CD4-positive, alpha-beta T cell treated with Interleukin-6 at 100 ng/mL for 8 hours (primary cell): ENCODE data around the gene DYDC2.
"Not testable (repeated sequence)": the region's sequence is repeated elsewhere in the genome, so short reads cannot be mapped to it uniquely, and the experiment has no call there.

Experiments
- DNase-seq: peaks from one replicate; pipeline ENCODE4 v3.0.0-alpha.2; 2020; ENCODE audit warnings: mixed read lengths, low spot score

DYDC2 gene, protein sequence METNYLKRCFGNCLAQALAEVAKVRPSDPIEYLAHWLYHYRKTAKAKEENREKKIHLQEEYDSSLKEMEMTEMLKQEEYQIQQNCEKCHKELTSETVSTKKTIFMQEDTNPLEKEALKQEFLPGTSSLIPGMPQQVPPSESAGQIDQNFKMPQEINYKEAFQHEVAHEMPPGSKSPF

DNA sequence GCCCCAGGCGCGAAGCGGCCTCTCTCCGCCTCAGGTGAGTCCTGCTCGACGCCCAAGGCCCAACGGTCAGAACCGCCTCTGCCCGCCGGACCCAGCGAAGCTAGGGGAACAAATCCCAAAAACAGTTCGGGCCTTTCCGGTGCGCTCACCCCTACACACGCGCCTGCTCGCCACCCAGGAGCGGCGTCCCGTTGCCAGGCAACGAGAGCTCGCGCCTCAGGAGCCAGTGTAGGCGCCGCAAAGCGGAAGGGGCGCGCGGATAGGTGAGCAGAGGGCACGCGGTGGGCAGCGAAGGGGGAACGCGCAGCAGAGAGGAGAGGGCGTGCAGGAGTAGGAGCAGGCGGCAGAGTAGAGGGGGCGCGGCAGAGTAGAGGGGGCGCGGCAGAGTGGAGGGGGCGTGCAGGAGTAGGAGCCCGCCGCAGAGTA, at the start of gene DYDC2, which contains the start of gene DYDC1:
Gene DYDC2 (plus strand): TSS at position 219 of the 426 bp plus-strand sequence. CDS start 5,663 bp downstream, outside the sequence.
Gene DYDC1 (minus strand): TSS at position 193 of the 426 bp plus-strand sequence. CDS start 4,154 bp downstream, outside the sequence.
- DNase-seq, result peak; percentile 48

DNA sequence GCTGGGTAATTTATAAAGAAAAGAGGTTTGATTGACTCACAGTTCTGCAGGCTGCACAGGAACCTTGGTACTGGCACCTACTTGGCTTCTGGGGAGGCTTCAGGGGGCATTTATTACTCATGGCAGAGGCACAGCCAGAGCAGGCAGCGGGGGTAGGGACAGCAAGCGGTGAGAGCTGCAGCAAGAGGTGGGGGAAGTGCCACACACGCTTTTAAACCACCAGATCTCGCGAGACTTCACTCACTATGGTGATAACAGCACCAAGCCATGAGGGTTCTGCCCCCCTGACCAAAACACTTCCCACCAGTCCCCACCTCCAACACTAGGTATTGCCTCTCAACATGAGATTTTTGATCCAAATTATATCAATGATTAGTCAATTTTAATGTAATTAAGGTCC, 43.1 kb upstream of the DYDC2 start:
- DNase-seq, result no peak

DNA sequence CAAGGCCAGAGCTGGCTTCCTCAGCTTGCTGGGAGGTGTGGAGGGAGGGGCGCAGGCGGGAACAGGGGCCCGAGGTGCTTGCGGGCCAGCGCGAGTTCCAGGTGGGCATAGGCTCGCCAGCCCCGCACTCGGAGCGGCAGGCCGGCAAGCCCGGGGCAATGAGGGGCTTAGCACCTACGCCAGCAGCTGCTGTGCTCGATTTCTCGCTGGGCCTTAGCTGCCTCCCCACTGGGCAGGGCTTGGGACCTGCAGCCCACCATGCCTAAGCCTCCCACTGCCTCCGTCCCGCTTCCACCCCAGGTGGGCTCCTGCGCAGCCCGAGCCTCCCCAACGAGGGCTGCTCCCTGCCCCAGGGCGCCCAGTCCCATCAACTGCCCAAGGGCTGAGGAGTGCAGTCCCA, 41.2 kb upstream of the DYDC2 start:
- DNase-seq, result no peak

DNA sequence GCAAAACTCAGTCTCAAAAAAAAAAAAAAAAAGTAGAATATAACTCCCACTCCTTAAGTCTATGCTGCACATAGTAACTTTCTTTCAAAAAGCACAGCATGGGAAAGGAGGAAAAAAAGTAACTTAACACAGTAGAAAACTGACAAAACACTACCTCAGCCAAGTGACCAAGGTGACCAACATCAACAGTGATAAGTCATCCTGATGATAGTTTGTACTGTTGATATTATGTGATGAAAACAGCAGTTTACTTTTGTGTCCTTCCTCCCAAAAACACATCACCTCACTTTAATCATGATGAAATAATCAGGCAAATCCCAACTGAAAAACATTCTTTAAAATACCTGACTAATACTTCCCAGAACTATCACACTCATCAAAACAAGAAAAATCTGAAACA, 37.8 kb upstream of the DYDC2 start:
- DNase-seq, result no peak

DNA sequence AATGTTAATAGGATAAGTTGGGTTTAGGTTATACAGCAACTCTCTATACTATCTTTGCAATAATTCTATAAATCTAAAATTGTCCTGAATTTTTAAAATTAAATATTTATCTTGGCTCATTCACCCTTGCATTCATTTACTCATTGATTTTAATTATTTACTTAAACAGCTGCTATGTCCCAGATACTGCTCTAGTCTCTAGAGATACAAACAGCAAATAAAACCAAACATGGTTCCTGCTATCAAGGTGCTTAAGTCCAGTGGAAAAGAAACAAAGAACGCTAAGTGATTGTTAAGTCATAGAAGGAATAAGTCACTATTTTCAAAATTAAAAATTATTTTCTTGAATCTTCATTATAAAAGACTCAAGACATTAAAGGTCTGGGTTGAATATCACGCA, 37.3 kb upstream of the DYDC2 start:
- no peak for DNase-seq

DNA sequence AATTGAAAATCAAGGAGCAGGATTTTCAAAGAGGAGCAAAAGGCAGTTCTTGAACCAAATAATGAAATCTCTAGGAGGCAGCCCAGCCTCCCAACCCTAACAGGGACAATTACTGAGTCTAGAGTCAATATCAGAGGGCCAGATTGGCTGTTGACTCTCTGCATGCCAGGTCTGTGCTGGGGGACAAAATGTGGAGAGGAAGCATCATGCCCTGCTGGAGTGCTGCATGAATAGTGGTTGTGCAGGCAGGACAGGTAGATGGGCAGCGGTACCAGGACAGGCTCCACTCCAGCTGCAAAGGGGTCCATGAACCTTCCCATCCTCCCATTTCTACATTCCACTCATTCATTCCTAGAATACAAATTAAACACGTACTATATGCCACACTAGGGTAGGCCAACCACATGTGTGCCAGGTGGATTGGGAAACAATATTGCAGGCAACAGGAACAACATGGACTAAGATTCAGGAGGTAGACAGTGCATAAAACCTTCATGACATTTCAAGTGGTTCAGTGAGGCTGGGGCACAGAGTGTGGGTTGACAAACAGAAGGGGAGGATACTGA, 36.8 kb upstream of the DYDC2 start:
- DNase-seq, result no peak

DNA sequence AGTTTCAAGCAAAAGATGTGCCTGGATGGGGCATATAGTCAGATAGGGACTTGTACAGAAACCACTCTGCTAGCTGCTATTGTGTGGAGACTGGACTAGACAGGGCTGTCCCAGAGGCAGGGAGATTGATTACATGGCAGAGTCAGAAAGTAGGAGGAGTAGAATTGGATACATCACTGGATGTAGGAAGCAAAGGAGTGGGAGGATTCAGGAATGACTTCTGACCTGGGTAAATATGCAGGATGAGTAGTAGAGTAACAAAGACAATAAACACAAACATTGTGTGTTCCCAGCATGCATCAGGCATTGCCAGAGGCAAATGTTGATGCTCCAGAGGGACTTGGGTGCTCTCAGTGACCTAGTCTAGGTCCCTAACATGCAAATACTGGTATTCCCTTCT, 36.2 kb upstream of the DYDC2 start:
- no peak for DNase-seq

DNA sequence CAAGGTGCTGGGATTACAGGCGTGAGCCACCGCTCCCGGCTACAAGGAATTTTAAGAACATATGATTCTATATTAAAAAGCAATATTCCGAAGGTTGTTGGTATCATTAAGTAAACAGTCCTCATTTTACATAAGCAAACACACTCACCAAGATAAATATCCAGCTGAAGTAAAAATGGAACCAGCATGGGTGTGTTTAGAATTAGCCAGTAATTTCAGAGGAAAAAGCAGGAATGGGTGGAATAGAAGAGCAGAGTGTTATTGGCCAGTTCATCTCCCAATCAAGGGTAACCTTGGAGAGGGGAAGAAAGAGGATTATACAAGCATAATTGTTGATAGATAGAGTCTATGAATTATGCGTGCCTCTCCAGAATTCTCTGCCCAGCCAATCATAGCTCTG, 35.4 kb upstream of the DYDC2 start:
- DNase-seq, result no peak

DNA sequence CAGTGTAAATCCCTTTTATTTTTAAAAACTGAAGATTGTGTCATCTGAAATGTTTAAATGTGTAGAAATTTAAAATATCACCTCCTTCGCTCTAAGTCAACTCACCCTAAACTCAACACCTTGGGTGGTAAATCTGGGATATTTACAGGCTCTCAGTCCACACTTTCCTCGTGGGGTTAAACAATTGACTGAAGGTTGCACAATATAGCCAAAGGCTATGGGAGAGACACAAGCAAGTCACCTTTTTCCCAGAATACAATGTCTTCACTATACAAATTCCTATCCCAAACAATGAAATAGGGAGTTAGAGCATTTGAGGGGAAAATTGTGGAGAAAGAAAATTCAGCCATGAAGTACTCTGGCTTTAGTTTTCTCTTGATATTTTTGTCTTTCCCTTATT, 34.4 kb upstream of the DYDC2 start:
- no peak for DNase-seq

DNA sequence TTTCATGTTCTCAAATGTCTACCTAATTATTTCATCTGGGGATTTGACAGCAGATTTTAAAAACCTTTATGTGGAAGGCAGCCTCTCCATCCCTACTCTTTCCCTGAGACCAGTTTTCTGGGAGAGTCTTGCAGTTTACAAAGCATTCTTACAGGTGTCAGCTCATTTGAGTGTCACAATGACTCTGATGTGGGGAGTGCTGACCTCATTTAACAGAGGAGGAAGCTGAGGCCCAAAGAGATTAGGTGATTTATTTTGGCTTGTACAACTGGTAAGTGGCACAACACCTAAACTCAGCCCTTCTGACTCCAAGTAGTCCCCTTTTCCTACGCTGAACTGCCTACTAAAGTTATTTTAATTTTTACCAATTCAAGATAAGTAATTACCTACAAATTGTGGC, 33.9 kb upstream of the DYDC2 start:
- DNase-seq, result no peak

DNA sequence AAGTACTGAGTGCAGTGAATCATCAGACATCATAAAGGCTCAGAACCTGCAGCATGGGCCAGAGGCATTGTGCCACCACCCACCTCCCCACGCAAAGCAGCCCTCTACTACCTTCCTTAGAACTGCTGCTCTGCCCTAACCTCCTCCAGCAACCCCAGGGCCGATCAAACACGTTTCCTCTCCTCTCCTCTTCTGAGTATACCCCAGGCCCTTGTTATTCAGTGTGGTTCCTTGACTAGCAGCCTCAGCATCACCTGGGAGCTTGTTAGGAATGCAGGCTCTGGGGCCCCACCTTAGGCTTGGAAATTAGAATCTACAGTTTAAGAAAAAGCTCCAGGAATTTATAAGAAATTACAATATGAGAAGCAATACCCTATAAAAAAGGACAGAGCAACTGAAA, 33.3 kb upstream of the DYDC2 start:
- DNase-seq, result no peak

DNA sequence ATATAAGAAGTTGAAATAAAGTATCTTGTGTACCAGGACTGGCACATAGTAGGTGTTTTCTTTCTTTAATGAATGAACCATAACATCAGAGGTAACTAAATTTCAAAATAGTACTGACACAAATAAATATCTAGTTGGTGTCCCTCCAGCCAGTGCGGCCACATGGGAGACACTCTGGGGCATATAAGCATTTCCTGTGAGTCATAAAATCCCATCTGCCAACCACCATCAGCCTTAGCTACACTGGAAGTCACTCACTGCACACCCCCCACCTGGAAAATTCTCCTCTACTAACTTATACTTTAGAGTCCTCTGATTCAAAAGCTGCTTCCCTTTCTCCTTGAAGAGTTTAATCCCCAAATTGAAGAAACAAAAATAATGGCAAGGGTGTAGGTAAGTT, 32.5 kb upstream of the DYDC2 start:
- DNase-seq, result no peak

DNA sequence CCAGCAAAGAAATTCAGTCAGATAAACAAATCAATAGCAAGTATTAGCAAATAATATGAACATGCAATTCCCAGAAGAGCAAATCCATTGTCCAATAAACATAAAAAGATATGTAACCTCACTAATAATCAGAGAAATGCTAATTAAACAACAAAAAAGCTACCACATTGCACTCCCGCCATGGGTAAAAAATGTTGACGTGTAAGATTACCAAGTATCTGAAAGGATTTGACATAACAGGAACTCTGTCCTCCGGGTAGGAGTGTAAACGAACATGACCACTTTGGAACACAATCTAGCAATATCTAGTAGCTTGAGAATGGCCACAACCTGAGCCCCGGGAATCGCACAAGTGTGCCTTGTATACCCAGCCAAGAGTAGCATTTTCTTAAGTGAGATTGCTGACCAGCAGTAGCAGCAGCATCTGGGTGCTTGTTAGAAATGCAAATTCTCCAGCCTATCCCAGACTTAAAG, 31.7 kb upstream of the DYDC2 start:
- DNase-seq, result no peak

DNA sequence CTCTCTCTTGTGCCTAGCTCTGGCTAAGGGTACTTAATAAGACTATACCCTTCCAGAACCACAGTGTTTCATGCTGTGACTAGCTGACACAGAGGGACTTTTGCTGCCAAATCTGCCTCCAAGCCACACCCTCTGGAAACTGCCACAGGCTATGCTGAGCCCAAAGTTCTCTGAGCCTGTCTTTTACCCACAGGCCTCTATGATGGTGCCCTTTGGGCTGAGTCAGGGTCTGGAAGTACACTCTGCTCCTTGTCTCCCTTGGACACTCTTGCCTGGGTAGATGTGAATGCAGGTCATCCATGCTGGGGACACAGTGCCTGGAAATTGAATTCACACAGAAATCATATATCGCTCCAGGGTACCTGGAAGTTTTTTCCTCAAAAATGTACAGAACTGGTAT, 22.6 kb upstream of the DYDC2 start:
- no peak for DNase-seq

DNA sequence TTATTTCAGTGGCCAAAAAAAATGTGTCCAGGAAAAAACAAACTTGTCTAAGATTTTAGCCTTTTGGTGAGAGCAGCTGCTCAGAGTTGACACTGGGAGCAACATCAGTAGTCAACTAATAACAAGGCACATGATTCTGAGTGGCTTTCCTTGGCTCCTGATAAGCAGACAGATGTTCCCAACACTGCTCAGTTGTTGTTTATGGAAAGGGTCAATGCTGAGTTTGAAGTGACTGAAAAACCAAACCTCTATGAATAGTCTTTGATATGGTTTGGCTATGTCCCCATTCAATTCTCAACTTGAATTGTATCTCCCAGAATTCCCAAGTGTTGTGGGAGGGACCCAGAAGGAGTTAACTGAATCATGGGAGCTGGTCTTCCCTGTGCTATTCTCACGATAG, 12.3 kb upstream of the DYDC2 start:
- DNase-seq, result no peak

DNA sequence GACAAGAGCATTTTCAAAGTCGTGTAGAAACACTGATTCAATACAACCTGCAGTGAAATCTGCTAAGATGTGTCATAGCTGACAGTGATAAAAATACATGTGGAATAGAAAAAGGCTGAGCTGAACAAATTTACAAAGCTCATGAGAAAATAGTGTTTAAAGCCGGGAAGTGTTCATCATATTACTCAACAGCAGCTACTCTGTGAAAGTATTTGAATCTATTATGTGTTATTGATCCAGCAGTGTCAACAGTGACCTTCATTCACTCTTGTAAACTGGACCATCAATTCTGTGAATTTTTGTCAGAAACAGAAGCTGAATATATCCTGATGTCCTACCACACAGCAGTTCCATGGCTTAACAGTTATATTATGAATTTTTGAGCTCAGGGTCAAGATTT, 11.7 kb upstream of the DYDC2 start:
- no peak for DNase-seq

DNA sequence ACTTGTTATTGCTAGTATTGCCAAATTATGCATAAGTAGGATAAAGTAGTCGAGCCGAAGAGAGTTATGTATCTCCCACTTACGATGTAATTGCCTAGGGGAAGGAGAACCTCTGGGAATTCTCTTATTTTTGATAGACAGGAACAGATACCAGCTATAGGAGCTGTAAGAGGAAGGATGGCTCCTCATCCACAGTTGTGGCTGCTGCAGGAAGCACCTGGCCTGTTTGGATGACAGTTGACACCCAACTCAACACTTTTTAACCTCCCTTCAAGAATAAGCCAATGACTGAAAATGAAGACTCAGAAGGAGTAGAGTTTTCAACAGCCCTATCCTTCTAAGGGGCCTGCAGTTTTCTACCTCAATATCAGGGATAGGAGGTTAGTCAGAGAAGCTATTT, 6.3 kb upstream of the DYDC2 start:
- DNase-seq, result no peak

DNA sequence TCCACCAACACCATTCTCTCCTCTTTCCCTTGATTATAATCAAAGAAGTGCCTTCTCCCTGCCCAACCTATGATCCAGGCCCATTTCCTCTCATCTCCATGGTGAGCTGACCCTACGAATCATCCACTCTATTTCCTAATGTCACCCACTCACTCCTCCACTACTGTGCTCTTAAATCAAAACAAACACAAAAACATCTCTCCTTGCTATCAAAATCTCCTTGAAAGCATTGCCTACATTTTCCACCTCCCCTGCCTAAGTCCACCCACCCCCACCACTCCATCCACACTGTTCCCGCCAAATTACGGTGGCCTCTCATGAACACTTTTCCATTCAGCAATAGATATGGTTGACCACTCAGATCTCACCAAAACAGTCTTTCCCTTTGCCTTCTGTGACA, 5.4 kb upstream of the DYDC2 start:
- DNase-seq, result no peak

DNA sequence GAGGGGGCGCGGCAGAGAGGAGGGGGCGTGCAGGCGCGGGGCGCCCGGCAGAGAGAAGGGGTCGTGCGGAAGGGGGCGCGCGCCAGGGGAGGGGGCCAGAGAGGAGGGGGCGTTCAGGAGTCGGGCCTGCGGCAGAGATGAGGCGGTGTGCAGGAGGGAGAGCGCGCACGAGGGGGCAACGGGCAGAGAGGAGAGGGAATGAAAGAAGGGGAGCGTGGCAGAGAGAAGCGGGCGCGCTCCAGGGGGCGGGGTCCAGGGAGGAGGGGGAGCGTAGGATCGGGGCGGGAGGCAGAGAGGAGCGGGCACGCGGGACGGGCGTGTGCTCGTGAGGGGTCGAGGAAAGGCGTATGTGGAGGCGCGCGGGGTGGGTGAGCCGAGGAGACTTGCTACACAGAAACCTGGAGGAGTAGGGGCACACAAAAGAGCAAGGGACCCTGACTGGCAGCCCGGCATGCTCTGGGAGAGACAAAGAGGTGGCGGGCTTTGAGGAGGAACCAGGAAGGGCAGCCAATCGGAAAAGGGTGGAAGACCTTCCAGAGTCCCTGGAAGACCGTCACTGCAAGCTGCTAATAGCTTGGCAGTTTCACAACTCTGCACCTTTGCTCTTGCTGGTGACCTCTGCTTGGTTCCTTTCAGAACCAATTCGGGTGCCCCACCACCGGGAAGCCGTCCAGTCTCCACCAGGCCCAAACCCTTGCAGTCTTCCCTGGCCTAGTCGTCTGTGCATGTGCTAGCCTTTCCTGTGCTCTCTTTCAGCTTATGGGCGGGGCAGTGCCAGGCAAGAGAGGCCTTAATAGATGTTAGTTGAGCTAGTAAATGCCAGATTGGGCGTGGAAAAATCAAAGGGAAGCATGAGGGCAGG, 639 bp downstream of the DYDC2 start:
- no peak for DNase-seq

DNA sequence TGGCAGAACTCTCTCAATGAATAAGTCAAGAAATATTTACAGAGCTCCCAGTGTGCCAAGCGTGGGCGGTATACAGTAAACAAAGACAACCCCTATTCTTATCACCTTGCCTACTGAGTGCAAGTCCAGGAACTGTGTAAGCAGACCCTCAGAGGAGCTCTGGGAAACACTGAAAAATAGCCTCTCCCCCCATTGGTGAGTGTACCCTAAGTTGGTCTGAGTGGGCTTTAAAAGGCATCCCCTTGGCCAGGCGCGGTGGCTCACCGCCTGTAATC, 1.2 kb downstream of the DYDC2 start:
- DNase-seq, result no peak

DNA sequence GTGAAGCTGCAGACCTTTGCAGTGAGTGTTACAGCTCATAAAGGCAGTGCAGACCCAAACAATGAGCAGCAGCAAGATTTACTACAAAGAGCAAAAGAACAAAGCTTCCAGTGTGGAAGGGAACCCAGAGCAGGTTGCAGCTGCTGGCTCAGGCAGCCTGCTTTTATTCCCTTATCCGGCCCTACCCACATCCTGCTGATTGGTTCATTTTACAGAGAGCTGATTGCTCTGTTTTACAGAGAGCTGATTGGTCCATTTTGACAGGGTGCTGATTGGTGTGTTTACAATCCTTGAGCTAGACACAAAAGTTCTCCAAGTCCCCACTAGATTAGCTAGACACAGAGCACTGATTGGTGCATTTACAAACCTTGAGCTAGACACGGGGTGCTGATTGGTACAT, 2.3 kb downstream of the DYDC2 start:
- not testable (repeated sequence) for DNase-seq

DNA sequence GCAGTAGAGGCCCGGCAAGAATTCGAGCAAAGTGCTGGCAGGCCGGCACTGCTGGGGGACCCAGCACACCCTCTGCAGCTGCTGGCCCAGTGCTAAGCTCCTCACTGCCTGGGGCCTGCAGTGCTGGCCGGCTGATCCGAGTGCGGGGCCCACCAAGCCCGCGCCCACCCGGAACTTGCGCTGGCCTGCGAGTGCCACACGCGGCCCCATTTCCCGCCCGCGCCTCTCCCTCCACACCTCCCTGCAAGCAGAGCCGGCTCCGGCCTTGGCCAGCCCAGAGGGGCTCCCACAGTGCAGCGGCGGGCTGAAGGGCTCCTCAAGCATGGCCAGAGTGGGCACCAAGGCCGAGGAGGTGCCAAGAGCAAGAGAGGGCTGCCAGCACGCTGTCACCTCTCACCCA, 3.1 kb downstream of the DYDC2 start:
- no peak for DNase-seq

DNA sequence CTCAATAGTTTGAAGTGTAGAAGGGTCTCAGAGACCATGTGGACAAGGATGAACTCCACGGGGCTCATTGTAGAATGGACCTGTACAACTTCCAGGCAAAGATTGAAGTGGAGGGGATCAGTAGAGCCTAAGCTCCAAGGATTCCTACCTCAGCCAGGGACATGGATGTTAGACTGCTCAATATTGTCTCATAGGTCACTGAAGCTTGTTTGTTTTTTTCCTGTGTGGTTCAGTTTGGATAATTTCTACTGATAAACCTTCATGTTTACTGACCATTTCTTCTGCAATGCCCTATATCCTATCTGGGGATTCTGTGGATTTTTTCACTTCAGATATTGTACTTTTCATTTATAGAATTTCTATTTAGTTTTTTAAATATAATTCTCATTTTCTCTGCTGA, 8.9 kb downstream of the DYDC2 start:
- no peak for DNase-seq

DNA sequence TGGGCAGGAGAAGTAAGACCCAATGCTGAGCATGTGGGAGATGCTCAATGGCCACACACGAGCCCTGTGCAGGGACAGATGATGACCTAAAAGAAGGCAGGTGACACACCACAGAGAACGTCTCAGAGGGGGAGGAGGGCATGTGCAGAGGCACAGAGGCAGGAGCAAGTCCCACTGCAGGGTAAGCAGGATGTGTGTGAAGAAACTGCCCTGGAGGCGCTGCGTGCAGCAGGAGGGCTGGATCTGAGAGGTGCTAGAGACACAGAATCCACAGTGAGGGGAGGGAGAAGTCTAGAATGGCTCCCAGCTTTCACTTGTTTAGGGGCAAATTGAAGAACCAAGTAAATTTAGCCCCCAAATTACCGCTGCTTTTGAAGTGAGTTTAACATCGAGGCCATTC, 14.9 kb downstream of the DYDC2 start:
- DNase-seq, result no peak
